ENCODE data around the gene NDUFAF8. TPM values are rescaled to one million over a fixed set of nuclear protein-coding genes. Genes with fewer than 3 reads are reported as not detected.

Gene NDUFAF8
- total and polyA plus RNA-seq, 2 experiments from 2014 or later = 53.1 to 136 TPM

DNA sequence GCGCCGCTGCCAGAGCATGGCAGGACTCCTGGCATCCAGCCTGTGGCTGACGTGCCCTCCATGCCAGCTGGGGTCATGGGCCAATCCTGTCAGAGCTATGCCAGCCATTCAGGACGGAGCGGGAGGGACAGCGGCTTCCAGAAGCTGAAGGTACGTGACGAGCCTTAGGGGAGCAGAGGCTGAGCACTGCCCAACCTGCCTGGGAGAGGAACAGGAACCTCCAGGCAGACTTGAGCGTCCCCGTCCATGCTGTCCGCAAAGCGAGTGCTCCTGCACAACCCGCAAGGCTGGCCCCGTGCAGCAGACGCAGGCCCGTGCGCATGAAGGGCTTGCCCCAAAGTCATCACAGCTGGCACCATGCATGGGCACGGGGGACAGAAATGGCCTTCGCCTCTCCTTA lies 21.5 kb downstream of the NDUFAF8 start:
- H3K9me2 ChIP-seq (ENCODE audit: insufficient read depth) = no peaks in the 10 kb centered on the region
- H3K27me3 ChIP-seq (replicated peaks; ENCODE audit: insufficient read depth) = no peaks in the 10 kb centered on the region
- no peaks in the 10 kb centered on the region for H3K36me3 ChIP-seq (ENCODE audit: low read depth)
- H3K27ac ChIP-seq = no peak overlapping the region
- H3K9me3 ChIP-seq (ENCODE audit: low read depth) = no peaks in the 10 kb centered on the region
- H3K4me2 ChIP-seq (ENCODE audit: unreplicated experiment) = no peak overlapping the region
- DNase-seq = no peak
- no peaks in the 10 kb centered on the region for H3K4me1 ChIP-seq (ENCODE audit: insufficient read depth)
- no peak overlapping the region for H3K9ac ChIP-seq
- H3K4me3 ChIP-seq = no peak overlapping the region
- H3F3A ChIP-seq (ENCODE audit: insufficient read depth) = no peaks in the 10 kb centered on the region
- H4K20me1 ChIP-seq (ENCODE audit: insufficient read depth) = no peaks in the 10 kb centered on the region
- in situ Hi-C loops (cut with MboI) = loop anchor here (10.0 kb wide), 1 partner anchor 214 kb away; no protein-coding TSS in a partner anchor
- WGBS, 2 experiments (ENCODE audit: low coverage in 1 of 2, low lambda C conversion rate in 2 of 2, missing lambda C conversion rate in 2 of 2) = 96 to 98% methylated on average over 19 of the region's 19 CpGs
- H3K79me2 ChIP-seq (ENCODE audit: insufficient read depth) = no peaks in the 10 kb centered on the region
- TF ChIP-seq EZH2phosphoT487 (IDR thresholded peaks at IDR 0.05; ENCODE audit: insufficient read depth, low read depth) = no peak
- no peak for TF ChIP-seq EZH2 (IDR thresholded peaks at IDR 0.05; ENCODE audit: insufficient read depth, poor library complexity, severe bottlenecking)
- H2AFZ ChIP-seq = no peak overlapping the region

DNA sequence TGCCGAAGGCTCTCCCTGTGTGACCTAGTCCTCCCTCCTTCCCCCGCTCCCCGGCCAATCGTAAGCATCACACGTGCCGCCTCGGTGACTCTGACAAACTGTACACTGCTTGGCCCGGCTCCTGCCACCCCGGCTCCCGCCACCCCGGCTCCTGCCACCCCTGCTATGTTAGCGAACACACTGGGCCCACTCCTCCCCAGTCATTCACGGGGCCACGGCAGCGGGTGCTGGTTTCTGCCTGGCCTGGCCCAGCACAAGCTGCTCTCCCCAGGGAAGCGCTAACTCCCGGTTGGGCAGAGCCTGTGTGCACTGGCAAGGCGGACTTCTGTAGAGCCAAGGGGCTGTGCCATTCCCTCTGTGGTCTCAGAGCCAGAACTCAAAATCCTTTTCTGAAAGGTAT lies 22.0 kb downstream of the NDUFAF8 start:
- no peaks in the 10 kb centered on the region for H3K79me2 ChIP-seq (ENCODE audit: insufficient read depth)
- no peaks in the 10 kb centered on the region for H3K4me1 ChIP-seq (ENCODE audit: insufficient read depth)
- no peak overlapping the region for H3K4me2 ChIP-seq (ENCODE audit: unreplicated experiment)
- no peaks in the 10 kb centered on the region for H3K36me3 ChIP-seq (ENCODE audit: low read depth)
- no peaks in the 10 kb centered on the region for H3K9me3 ChIP-seq (ENCODE audit: low read depth)
- no peak overlapping the region for H3K4me3 ChIP-seq
- WGBS, 2 experiments (ENCODE audit: low coverage in 1 of 2, low lambda C conversion rate in 2 of 2, missing lambda C conversion rate in 2 of 2) = 93 to 95% methylated on average over 14 to 18 of the region's 18 CpGs
- H3K27ac ChIP-seq = no peak overlapping the region
- H3F3A ChIP-seq (ENCODE audit: insufficient read depth) = no peaks in the 10 kb centered on the region
- no peak overlapping the region for H2AFZ ChIP-seq
- H3K9ac ChIP-seq = no peak overlapping the region
- in situ Hi-C loops (cut with MboI) = loop anchor here (10.0 kb wide), 1 partner anchor 214 kb away; no protein-coding TSS in a partner anchor
- H3K9me2 ChIP-seq (ENCODE audit: insufficient read depth) = no peaks in the 10 kb centered on the region
- no peaks in the 10 kb centered on the region for H3K27me3 ChIP-seq (replicated peaks; ENCODE audit: insufficient read depth)
- no peak for TF ChIP-seq EZH2phosphoT487 (IDR thresholded peaks at IDR 0.05; ENCODE audit: insufficient read depth, low read depth)
- TF ChIP-seq EZH2 (IDR thresholded peaks at IDR 0.05; ENCODE audit: insufficient read depth, poor library complexity, severe bottlenecking) = no peak
- DNase-seq = no peak
- no peaks in the 10 kb centered on the region for H4K20me1 ChIP-seq (ENCODE audit: insufficient read depth)

DNA sequence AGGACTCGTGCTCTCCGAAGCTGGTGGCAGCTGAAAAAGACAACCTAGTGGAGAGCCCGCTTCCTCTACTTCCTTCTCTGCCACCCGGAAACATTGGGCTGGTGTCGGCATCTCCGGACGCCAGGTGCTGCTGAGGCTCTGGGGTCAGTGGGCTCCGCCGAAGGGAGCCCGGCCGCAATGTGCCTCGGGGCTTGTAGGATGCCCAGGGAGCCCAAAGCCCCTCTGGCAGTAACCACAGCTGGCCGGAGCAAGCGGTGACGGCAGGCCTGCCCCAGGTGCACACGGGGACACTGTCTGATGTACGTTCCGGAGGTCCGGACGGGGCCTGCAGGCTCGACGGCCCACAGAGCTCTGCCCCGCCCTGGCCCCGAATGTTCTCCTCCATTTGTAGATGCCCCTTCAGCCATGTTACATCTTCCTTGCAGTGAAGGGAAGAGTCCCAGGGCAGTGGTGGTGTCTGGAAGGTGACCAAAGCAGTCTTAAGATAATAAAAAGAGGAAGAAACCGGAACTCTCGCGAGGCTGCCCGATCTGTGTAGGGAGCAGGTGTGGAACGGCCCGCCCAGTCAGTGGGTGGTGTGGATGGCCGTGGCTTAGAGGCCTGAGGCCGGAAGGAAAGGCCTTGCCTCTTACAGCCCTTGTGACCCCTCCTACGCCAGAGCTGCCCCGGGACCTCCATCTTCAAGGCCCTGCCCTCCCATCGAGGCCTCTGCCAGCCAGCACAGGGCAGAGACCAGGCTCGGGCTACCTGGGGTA lies 22.6 kb downstream of the NDUFAF8 start:
- Histone ChIP-seq H3K79me2 (ENCODE audit: insufficient read depth) (no peaks in the 10 kb centered on the region), H3K4me2 (ENCODE audit: unreplicated experiment) (no peak overlapping the region), H3F3A (ENCODE audit: insufficient read depth) (no peaks in the 10 kb centered on the region), H3K9me2 (ENCODE audit: insufficient read depth) (no peaks in the 10 kb centered on the region), H3K36me3 (ENCODE audit: low read depth) (no peaks in the 10 kb centered on the region), H3K27ac (no peak overlapping the region), H3K4me3 (no peak overlapping the region), H3K9ac (no peak overlapping the region), H4K20me1 (ENCODE audit: insufficient read depth) (no peaks in the 10 kb centered on the region), H3K27me3 (replicated peaks; ENCODE audit: insufficient read depth) (no peaks in the 10 kb centered on the region), H3K4me1 (ENCODE audit: insufficient read depth) (no peaks in the 10 kb centered on the region), H3K9me3 (ENCODE audit: low read depth) (no peaks in the 10 kb centered on the region), H2AFZ (no peak overlapping the region)
- no peak for DNase-seq
- TF ChIP-seq EZH2phosphoT487 (IDR thresholded peaks at IDR 0.05; ENCODE audit: insufficient read depth, low read depth) (no peak), EZH2 (IDR thresholded peaks at IDR 0.05; ENCODE audit: insufficient read depth, poor library complexity, severe bottlenecking) (no peak)
- WGBS, 2 experiments (ENCODE audit: low coverage in 1 of 2, low lambda C conversion rate in 2 of 2, missing lambda C conversion rate in 2 of 2) = 95% methylated on average over 35 to 36 of the region's 36 CpGs
- in situ Hi-C loops (cut with MboI) = loop anchor here (10.0 kb wide), 1 partner anchor 213 kb away; no protein-coding TSS in a partner anchor

DNA sequence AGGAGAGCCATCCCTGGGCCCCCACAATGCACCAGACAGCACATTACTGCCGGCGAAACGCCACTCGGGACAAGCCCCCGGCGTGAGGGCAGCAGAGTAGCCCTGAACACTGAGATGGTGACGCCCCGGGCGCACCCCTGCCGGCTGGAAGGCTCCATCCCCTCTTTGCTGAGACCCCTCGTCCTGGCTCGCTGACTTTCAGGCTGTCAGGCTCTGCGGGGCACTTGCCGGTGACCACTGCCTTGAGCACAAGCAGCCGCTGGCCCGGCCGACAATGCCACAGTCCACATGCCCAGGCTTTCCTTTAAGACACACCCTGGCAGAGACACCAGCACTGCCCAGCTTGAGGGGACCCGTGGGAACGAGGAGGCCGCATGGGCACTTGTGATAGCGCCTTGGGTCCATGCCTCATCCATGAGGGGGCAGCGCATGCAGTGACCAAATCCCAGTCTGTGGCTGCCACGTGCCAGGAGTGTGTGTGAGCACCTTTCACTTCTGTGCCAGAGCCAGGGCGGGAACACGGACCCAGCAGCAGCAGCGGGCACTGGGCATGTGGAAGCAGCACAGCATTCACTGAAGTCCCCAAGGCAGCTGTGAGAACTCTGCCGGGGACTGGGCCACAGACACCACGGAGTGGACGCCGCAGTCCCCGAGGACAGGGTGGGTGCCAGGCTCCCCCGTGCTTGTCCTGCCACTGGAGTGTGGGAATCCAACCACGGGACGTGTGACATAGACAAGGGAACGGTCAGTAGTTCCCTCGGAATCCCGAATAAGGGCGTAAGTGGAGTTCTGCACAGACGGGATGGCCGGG lies 24.5 kb downstream of the NDUFAF8 start:
- H3K4me1 ChIP-seq (ENCODE audit: insufficient read depth) = no peaks in the 10 kb centered on the region
- H3K9me3 ChIP-seq (ENCODE audit: low read depth) = no peaks in the 10 kb centered on the region
- no peaks in the 10 kb centered on the region for H3K9me2 ChIP-seq (ENCODE audit: insufficient read depth)
- no peaks in the 10 kb centered on the region for H3K79me2 ChIP-seq (ENCODE audit: insufficient read depth)
- no peak overlapping the region for H3K4me2 ChIP-seq (ENCODE audit: unreplicated experiment)
- no peaks in the 10 kb centered on the region for H3F3A ChIP-seq (ENCODE audit: insufficient read depth)
- H3K4me3 ChIP-seq = no peak overlapping the region
- 96 to 98% methylated on average over 31 to 39 of the region's 40 CpGs for WGBS, 2 experiments (ENCODE audit: low coverage in 1 of 2, low lambda C conversion rate in 2 of 2, missing lambda C conversion rate in 2 of 2)
- TF ChIP-seq EZH2phosphoT487 (IDR thresholded peaks at IDR 0.05; ENCODE audit: insufficient read depth, low read depth) (no peak), EZH2 (IDR thresholded peaks at IDR 0.05; ENCODE audit: insufficient read depth, poor library complexity, severe bottlenecking) (no peak)
- no peaks in the 10 kb centered on the region; the same call in 1 of the 2 replicates for H3K36me3 ChIP-seq (ENCODE audit: low read depth)
- H3K27me3 ChIP-seq (replicated peaks; ENCODE audit: insufficient read depth) = no peaks in the 10 kb centered on the region
- no peak overlapping the region for H3K27ac ChIP-seq
- in situ Hi-C loops (cut with MboI) = loop anchor here (10.0 kb wide), 1 partner anchor 211 kb away; no protein-coding TSS in a partner anchor
- no peak overlapping the region for H3K9ac ChIP-seq
- H2AFZ ChIP-seq = no peak overlapping the region
- DNase-seq = no peak
- H4K20me1 ChIP-seq (ENCODE audit: insufficient read depth) = no peaks in the 10 kb centered on the region
